HFF-Myc (cell line): Measurements from ENCODE around the gene SRXN1.

Experiments used
- DNase-seq: peaks from one replicate; pipeline ENCODE4 v3.0.0-alpha.2; 2011; ENCODE audit warnings: low read depth; ENCODE audit errors: extremely low read depth
- H3K4me3 ChIP-seq: replicated peaks from 2 replicates; pipeline ENCODE4 v1.5.1; 2011; ENCODE audit warnings: low read depth, mild to moderate bottlenecking, control low read depth, low read length
- CTCF ChIP-seq: IDR thresholded peaks from 2 replicates; pipeline ENCODE4 v1.5.1; 2012; ENCODE audit warnings: mild to moderate bottlenecking, low read depth, low read length, control low read depth; ENCODE audit errors: missing control alignments

The SRXN1 gene

GRCh38 chr20:635028-635892 is 17.7 kb downstream of the SRXN1 start:
- H3K4me3 ChIP-seq = no peak overlapping the region
- DNase-seq = no peak
- TF ChIP-seq CTCF = no peak

GRCh38 chr20:634148-634925 is 18.7 kb downstream of the SRXN1 start:
- no peak for DNase-seq
- TF ChIP-seq CTCF = no peak
- no peak overlapping the region for H3K4me3 ChIP-seq

- TF ChIP-seq CTCF = no peak
- no peak overlapping the region for H3K4me3 ChIP-seq
- no peak for DNase-seq
These were observed 21.9 kb downstream of the SRXN1 start for GRCh38 chr20:631101-631500.

GRCh38 chr20:626579-626978 is 26.4 kb downstream of the SRXN1 start:
- TF ChIP-seq CTCF = no peak
- DNase-seq = no peak
- H3K4me3 ChIP-seq = no peak overlapping the region

GRCh38 chr20:625360-625932 is 27.6 kb downstream of the SRXN1 start:
- H3K4me3 ChIP-seq = no peak overlapping the region
- no peak for TF ChIP-seq CTCF
- no peak for DNase-seq

GRCh38 chr20:623704-624103 is 29.3 kb downstream of the SRXN1 start:
- no peak for TF ChIP-seq CTCF
- no peak overlapping the region for H3K4me3 ChIP-seq
- no peak for DNase-seq
